Keratinocyte (primary cell): ENCODE measurements around the gene CNKSR3. TPM values are rescaled to one million over a fixed set of nuclear protein-coding genes. Genes with fewer than 3 reads are reported as not detected.

Source experiments
- DNase-seq: peaks from one replicate; pipeline ENCODE4 v3.0.0-alpha.2; 2011; ENCODE audit warnings: low read depth, missing footprints, low spot score
- FAIRE-seq: peaks from 2 replicates; lab custom pipeline; 2011; peaks lifted over from hg19 to GRCh38; lab: Jason Lieb, UNC
- H2AFZ ChIP-seq: 2 replicates; pipeline ENCODE4 v1.6.0; 2012; ENCODE audit warnings: low read length, control low read depth, inconsistent platforms; ENCODE audit not compliant: control insufficient read depth
- H3K27ac ChIP-seq: 2 replicates; pipeline ENCODE4 v1.5.1; 2011; ENCODE audit warnings: low read length; ENCODE audit not compliant: control insufficient read depth, insufficient read depth
- H3K27me3 ChIP-seq: 3 replicates; pipeline ENCODE4 v1.6.0; 2011; ENCODE audit warnings: low read length; ENCODE audit not compliant: control insufficient read depth, insufficient read depth; ENCODE audit errors: extremely low read depth
- H3K36me3 ChIP-seq, 2 experiments: 2 replicates in 1 of 2; 3 replicates in 1 of 2; pipeline ENCODE4 v1.5.1; 2011; ENCODE audit warnings: low read length in 2 of 2, mild to moderate bottlenecking in 1 of 2; ENCODE audit not compliant: control insufficient read depth in 2 of 2, insufficient read depth in 2 of 2; ENCODE audit errors: extremely low read depth in 1 of 2
- H3K4me1 ChIP-seq: 3 replicates; pipeline ENCODE4 v1.5.1; 2011; ENCODE audit warnings: low read length; ENCODE audit not compliant: control insufficient read depth, insufficient read depth; ENCODE audit errors: extremely low read depth
- H3K4me2 ChIP-seq: 3 replicates; pipeline ENCODE4 v1.6.0; 2011; ENCODE audit warnings: low read depth, low read length; ENCODE audit not compliant: control insufficient read depth, insufficient read depth; ENCODE audit errors: extremely low read depth
- H3K4me3 ChIP-seq, 3 experiments: fragments of 200-600 bp in 1 of 3; sonication (generic) in 1 of 3; 2 replicates in 2 of 3; 3 replicates in 1 of 3; pipeline ENCODE4 v1.5.1; 2011 to 2016; ENCODE audit warnings: low read length in 3 of 3, mild to moderate bottlenecking in 3 of 3, control low read depth in 2 of 3, inconsistent platforms in 1 of 3, low read depth in 1 of 3, mixed read lengths in 1 of 3, mixed run types in 1 of 3, moderate library complexity in 1 of 3; ENCODE audit not compliant: control insufficient read depth in 2 of 3, insufficient read depth in 2 of 3; ENCODE audit errors: extremely low read depth in 1 of 3
- H3K79me2 ChIP-seq: 2 replicates; pipeline ENCODE4 v1.6.0; 2012; ENCODE audit warnings: low read length; ENCODE audit not compliant: control insufficient read depth, insufficient read depth
- H3K9ac ChIP-seq: 3 replicates; pipeline ENCODE4 v1.6.0; 2011; ENCODE audit warnings: low read length; ENCODE audit not compliant: control insufficient read depth, insufficient read depth; ENCODE audit errors: extremely low read depth
- H3K9me1 ChIP-seq: 3 replicates; pipeline ENCODE4 v1.6.0; 2011; ENCODE audit warnings: low read length; ENCODE audit not compliant: control insufficient read depth, insufficient read depth; ENCODE audit errors: extremely low read depth
- H3K9me3 ChIP-seq: 2 replicates; pipeline ENCODE4 v1.5.1; 2012; ENCODE audit warnings: low read depth, low read length; ENCODE audit not compliant: control insufficient read depth
- H4K20me1 ChIP-seq: 3 replicates; pipeline ENCODE4 v1.6.0; 2011; ENCODE audit warnings: low read length; ENCODE audit not compliant: control insufficient read depth, insufficient read depth; ENCODE audit errors: extremely low read depth
- CTCF ChIP-seq, 3 experiments: IDR thresholded peaks in 1 of 3; conservative IDR thresholded peaks in 1 of 3; optimal IDR thresholded peaks in 1 of 3; 2 replicates in 2 of 3; 3 replicates in 1 of 3; pipeline versions ENCODE3 to v1.5.1; 2011; ENCODE audit warnings: low read length in 3 of 3, mild to moderate bottlenecking in 3 of 3, moderate library complexity in 2 of 3, control low read depth in 1 of 3, inconsistent platforms in 1 of 3; ENCODE audit not compliant: insufficient read depth in 2 of 3; ENCODE audit errors: extremely low read depth in 1 of 3
- EZH2 ChIP-seq: IDR thresholded peaks from one replicate; pipeline ENCODE4 v1.6.1; 2012; ENCODE audit warnings: inconsistent platforms, mild to moderate bottlenecking, low read length, moderate library complexity
- dilution Hi-C: fragments of 300-500 bp; cut with MboI; formaldehyde crosslinking; loops from one replicate; pipeline ENCODE4 v1.7.0; 2020; ENCODE audit warnings: low sequenced_read_pairs; ENCODE audit not compliant: extremely low pct_ligation_motif_present
- polyA plus RNA-seq, 5 experiments: library from polyadenylated mRNA; depleted of rRNA in 3 of 5; stranded (reverse) in 3 of 5; stranded (forward) in 1 of 5; unstranded in 1 of 5; fragments of >200 nt; gene quantifications; 1 replicate in 1 of 5; 2 replicates in 3 of 5; 3 replicates in 1 of 5; pipeline versions ENCODE4 v1.2.1 to v1.2.3, GENCODE V29; 2011 to 2012; ENCODE audit warnings: missing spikeins in 2 of 5, low read depth in 1 of 5, low replicate concordance in 1 of 5

The CNKSR3 gene
- polyA plus RNA-seq, 1 donor (not counting 4 experiments of a cell fraction or from before 2014, with no cell fraction given) = 2.0 TPM

DNA sequence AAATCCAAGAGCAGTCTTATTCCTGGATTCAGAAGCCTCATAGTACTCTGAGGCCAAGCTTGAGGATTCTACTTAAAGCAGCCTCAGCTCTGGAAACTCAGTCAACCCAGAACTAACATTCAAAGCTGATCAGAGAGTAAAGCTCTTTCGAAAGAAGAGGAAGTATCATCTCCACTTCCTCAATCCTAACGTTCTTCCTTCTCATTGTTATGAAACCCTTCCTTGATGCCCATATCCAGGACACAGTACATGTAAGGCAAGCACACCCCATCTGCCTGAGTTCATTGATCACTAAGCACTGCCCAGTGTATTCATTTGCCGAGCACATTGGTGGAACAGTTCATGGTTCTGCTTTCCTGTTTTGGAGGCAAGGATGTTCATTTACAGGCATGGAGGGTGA lies 153.8 kb downstream of the CNKSR3 start, which contains the start of gene IPCEF1:
Gene IPCEF1 (minus strand): TSS at position 114 of the 400 bp plus-strand sequence. CDS start 90,856 bp downstream, outside the sequence.
- dilution Hi-C loops = no loop called here
- no peaks in the 10 kb centered on the region for H3K9me3 ChIP-seq
- H3K4me1 ChIP-seq = no peaks in the 10 kb centered on the region
- no peak within 1 kb of the TSS for H3K4me2 ChIP-seq
- no peaks in the 10 kb centered on the region for H4K20me1 ChIP-seq
- no peaks in the 10 kb centered on the region for H3K9me1 ChIP-seq
- H3K27me3 ChIP-seq = no peaks in the 10 kb centered on the region
- DNase-seq = no peak
- no peak for TF ChIP-seq EZH2
- no peak for TF ChIP-seq CTCF (optimal IDR thresholded peaks at IDR 0.05 in 1 of 3, IDR thresholded peaks at IDR 0.05 in 1 of 3, conservative IDR thresholded peaks at IDR 0.05 in 1 of 3; ENCODE audit: extremely low read depth in 1 of 3, insufficient read depth in 2 of 3, low read length in 3 of 3)
- FAIRE-seq = no peak
- H3K27ac ChIP-seq = no peak within 1 kb of the TSS
- no peaks in the 10 kb centered on the region for H3K79me2 ChIP-seq
- no peaks in the 10 kb centered on the region for H3K36me3 ChIP-seq
- H2AFZ ChIP-seq = no peak within 1 kb of the TSS
- no peak within 1 kb of the TSS for H3K4me3 ChIP-seq
- no peak within 1 kb of the TSS for H3K9ac ChIP-seq

- Histone ChIP-seq H3K9me1 (no peaks in the 10 kb centered on the region), H3K79me2 (no peaks in the 10 kb centered on the region), H3K27me3 (no peaks in the 10 kb centered on the region), H3K9ac (no peak overlapping the region), H3K36me3 (no peaks in the 10 kb centered on the region), H2AFZ (no peak overlapping the region), H4K20me1 (no peaks in the 10 kb centered on the region), H3K4me3 (no peak overlapping the region), H3K4me2 (no peak overlapping the region), H3K9me3 (no peaks in the 10 kb centered on the region), H3K4me1 (no peaks in the 10 kb centered on the region), H3K27ac (no peak overlapping the region)
- no peak for TF ChIP-seq CTCF (optimal IDR thresholded peaks at IDR 0.05 in 1 of 3, IDR thresholded peaks at IDR 0.05 in 1 of 3, conservative IDR thresholded peaks at IDR 0.05 in 1 of 3; ENCODE audit: extremely low read depth in 1 of 3, insufficient read depth in 2 of 3, low read length in 3 of 3)
- TF ChIP-seq EZH2 = no peak
- FAIRE-seq = no peak
- no peak for DNase-seq
- dilution Hi-C loops = no loop called here
Measured at GRCh38 chr6:154356113-154356512, 154.4 kb downstream of the CNKSR3 start.
